NCI-H82 treated with DMSO at 0.1 percent for 48 hours (cell line): ENCODE results near the gene DMC1.

ENCODE experiments used
- DNase-seq: peaks from one replicate; lab custom pipeline; 2025; ENCODE audit not compliant: unreplicated experiment; lab: John Stamatoyannopoulos, UW

The DMC1 gene

GRCh38 chr22:38567531-38568285 lies 2.3 kb downstream of the DMC1 start:
- DNase-seq: no peak

DNA sequence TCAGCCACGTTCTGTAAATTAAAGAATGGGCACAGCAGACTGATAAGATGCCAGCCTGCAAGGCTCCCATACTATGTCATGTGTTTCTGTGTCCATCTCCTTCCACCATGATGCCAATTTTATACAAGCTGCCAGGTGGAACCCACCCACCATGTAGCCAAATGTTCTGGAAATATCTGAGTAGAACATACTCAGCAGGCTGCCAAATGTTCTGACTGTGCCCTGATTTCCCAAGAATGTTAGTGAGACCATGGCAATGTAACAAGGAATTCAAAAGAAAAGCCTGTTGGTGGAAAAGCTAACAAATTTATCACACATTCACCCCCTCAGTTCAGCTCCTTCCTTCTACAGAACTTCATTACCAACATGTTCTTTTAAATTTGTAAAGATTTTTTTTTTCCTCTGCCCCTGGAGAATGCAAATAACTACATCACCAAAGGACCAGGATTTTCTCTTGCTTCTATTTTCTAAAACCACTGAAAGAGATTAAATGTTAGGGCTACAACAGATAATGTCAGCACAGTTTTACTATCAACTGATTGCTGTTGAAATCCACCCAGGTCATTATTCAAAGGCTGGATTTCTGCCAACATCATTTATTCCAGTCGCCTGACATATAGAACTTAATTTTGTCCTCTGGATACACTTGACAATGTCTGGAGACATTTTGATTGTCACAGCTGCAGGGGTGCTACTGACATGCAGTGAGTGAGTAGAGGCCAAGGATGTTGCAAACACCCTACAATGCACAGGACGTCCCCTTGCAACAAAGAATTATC lies 3.1 kb downstream of the DMC1 start:
- no peak for DNase-seq

DNA sequence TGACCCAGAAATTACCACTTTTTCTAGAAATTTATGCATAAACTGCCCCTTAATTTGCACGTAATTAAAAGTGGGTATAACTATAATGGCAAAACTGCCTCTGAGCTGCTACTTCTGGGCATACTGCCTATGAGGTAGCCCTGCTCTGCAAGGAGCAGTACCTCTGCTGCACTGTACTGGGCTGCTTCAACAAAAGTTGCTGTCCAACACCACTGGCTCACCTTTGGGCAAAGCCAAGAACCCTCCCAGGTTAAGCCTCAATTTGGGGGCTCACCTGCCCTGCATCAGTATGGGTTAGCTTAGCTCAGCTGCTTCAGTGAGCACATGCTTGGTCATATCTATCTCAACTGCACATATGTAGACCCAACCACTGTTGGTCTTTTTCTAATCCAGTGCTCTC lies 4.5 kb downstream of the DMC1 start:
- no peak for DNase-seq

- no peak for DNase-seq
Measured at GRCh38 chr22:38564669-38565068, 5.3 kb downstream of the DMC1 start.

- DNase-seq: no peak
Measured at GRCh38 chr22:38554281-38554680, 15.7 kb downstream of the DMC1 start.

- DNase-seq: no peak
Measured at GRCh38 chr22:38549101-38549894, 20.7 kb downstream of the DMC1 start.

DNA sequence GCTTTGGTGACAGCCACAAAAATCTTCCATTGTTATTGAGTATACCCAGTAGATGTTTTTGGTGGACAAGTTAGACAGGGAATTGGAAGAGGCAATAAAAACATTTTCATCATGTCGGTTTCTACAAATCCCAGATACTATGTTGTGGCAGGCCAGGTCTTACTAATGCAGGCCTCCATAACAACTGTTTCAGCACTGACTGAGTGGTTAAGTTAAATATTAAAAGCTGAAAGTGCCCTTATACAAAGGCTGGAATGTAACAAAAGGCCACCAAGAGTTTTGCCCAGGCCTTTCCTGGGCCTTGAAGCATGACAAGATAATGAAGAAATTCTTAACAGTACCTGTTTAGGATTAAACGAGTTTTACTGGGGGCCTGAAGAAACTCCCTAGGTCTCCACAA lies 29.3 kb downstream of the DMC1 start:
- DNase-seq: no peak

GRCh38 chr22:38531251-38531938 lies 38.6 kb downstream of the DMC1 start:
- DNase-seq: no peak

GRCh38 chr22:38524429-38524828 lies 45.6 kb downstream of the DMC1 start:
- no peak for DNase-seq

- no peak for DNase-seq
Measured at GRCh38 chr22:38523479-38523878, 46.5 kb downstream of the DMC1 start.

DNA sequence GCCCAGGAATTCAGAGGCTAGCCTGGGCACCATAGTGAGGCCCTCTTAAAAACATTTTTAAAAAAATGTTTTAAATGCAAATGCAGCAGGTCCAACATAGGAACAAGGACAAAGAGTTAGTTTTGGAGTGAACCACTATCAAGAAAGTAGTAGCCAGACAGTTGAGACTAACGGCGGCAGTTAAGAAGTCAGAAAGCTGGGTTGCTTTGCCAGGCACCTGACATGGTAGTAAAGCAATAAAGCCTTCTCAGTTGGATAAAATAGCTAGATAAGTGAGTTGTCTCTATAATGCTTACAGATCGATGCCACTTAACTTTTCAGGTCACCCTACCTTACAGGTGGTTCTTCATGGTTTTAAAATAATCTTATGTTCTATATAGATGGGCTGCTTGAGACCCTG lies 47.0 kb downstream of the DMC1 start:
- no peak for DNase-seq

DNA sequence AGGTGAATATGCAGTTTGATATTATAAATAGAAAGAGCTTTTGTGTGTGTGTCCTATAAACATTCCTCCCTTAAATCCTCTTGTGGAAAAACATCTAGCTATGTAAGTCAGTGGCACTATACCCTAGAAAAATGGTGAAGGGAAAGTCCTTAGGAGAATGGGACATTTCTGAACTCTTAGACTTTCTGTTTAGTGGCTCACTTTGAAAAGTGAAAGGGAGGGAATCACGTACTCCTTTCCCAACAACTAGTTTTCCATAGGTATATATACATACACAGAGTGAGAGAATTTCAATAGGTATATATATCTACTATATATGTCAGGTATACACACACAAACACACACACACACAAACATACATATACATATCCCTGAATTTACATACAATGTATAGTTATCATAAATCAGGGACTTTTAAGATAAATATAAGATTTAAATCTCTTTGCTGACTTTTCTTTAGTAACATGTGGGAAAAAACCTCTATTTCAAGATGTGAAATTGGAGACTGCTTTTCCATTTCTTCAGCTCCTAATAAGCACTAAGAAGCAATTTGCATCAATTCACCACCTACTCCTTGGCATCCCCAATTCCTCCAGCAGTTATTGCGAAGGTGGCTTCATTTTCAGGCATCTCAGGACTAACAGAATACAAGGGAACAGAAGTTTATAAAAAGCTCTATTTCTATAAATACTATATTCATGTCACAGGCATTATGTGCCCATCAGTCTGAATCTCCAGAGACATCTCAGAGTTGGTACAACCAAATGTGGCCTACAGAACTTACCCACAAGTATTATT lies 50.3 kb downstream of the DMC1 start:
- DNase-seq: no peak

DNA sequence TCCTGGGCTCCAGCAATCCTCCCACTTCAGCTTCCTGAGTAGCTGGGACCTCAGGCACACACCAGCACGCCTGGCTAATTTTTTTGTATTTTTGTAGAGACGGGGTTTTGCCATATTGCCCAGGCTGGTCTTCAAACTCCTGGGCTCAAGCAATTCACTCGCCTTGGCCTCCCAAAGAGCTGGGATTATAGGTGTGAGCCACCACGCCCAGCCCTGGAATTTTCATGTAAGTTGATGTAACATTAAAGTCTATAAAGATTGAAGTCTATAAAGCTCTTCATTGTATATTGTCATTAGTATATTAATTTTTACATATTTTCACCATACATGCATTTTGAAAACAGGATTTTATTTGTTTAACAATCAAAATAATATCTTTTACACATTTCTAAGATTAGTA lies 51.4 kb downstream of the DMC1 start:
- DNase-seq: no peak

DNA sequence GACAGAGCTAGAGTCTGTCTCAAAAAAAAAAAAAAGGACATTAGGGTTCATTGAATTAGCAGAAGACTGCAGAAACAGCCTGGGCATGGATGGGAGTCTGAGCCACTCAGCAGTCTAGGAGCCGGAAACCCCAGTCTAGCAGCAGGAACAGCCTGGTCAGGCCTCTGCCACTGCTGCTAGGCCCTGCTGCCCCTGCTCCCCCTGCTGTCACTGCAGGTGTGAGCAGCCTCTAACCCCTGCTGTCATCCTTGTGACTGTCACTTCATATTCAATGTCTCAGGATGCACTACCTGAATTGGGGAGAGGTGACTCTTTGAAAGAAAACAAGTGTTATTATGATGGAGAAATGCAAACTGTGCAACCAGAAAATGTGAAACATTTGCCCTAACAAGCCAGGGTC lies 56.9 kb downstream of the DMC1 start:
- DNase-seq: no peak

DNA sequence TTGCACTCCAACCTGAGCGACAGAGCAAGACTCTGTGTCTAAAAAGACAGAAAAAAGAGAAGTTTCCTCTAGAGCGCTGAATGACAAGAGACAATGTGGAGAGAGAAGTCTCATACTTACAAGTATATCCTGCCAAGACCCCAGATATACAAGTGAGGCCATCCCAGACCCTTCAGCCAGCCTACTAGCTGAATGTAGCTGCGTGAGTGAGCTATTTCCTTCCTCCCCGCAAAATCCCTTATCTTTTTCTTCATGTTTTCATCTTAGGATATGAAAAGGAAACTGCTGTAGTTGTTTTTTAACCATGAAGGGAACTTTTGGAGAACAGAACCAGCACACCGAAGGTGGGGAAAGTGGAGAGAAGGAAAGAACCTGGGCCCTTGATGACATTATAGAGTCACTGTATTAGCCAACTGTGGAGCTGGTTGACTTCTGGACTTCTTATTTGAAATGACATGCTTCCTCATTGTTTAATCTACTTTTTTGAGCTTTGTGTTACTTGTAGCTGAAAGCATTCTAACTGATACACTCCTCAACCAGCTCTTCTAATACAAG lies 59.5 kb downstream of the DMC1 start:
- DNase-seq: no peak

- DNase-seq: peak; percentile 88
Measured at GRCh38 chr22:38506118-38506962, 63.6 kb downstream of the DMC1 start, which contains the start of gene DDX17. Gene DDX17 (minus strand): TSS chr22:38506311.

- no peak for DNase-seq
Measured at GRCh38 chr22:38505541-38506117, 64.4 kb downstream of the DMC1 start.

- peak; percentile 7 for DNase-seq
Measured at GRCh38 chr22:38504731-38505540, 65.0 kb downstream of the DMC1 start.
